ENCODE results near the gene CRYBB2.

DNA sequence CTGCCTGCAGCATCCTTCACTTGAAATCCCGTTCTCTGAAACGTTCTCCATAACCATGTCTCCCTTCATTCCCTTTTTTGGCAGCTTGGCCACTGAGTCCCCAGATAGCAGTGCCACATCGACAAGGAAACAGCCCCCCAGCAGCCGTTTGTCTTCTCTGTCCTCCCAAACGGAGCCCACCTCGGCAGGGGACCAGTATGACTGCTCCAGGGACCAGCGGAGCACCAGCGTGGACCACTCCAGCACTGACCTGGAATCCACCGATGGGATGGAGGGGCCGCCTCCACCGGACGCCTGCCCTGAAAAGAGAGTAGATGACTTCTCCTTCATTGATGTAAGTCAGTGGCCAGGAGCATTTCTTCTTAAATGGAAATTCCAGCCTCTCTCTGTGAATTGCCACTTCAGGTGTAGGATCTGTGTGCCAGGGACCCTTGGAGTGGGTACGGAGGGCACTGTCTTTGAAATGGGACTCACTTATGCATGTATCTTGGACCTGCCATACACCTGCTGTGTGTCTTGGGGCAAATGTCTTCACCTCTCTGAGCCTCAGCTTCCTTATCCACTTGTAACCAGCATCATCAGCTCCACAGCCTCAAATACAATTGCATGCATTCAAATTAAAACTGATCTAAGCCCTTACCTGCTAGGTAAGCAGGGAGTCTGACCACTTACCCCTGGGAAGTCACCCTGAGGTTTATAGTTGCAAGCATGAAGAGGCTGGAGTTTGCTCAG lies 45.1 kb upstream of the CRYBB2 start:
- TF ChIP-seq, protein P1, sequence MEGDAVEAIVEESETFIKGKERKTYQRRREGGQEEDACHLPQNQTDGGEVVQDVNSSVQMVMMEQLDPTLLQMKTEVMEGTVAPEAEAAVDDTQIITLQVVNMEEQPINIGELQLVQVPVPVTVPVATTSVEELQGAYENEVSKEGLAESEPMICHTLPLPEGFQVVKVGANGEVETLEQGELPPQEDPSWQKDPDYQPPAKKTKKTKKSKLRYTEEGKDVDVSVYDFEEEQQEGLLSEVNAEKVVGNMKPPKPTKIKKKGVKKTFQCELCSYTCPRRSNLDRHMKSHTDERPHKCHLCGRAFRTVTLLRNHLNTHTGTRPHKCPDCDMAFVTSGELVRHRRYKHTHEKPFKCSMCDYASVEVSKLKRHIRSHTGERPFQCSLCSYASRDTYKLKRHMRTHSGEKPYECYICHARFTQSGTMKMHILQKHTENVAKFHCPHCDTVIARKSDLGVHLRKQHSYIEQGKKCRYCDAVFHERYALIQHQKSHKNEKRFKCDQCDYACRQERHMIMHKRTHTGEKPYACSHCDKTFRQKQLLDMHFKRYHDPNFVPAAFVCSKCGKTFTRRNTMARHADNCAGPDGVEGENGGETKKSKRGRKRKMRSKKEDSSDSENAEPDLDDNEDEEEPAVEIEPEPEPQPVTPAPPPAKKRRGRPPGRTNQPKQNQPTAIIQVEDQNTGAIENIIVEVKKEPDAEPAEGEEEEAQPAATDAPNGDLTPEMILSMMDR (IDR thresholded peaks at IDR 0.05 in 4 of 5, conservative IDR thresholded peaks at IDR 0.05 in 1 of 5) = no peak
- no peak for TF ChIP-seq POLR2A (IDR thresholded peaks at IDR 0.05)
